Stimulated activated CD4-positive, alpha-beta T cell treated with anti-CD3 and anti-CD28 coated beads, Interleukin-2, amount 100 ng/mL, for 4 hours (primary cell): ENCODE measurements around the gene SDK1.

Experiments
- DNase-seq: peaks from one replicate; pipeline ENCODE4 v3.0.0-alpha.2; 2020; ENCODE audit warnings: low read depth

Gene SDK1

GRCh38 chr7:3787717-3788264 is 486.7 kb downstream of the SDK1 start:
- DNase-seq: no peak

GRCh38 chr7:3790803-3791202 is 489.8 kb downstream of the SDK1 start:
- no peak for DNase-seq

GRCh38 chr7:3791327-3791726 is 490.3 kb downstream of the SDK1 start:
- no peak for DNase-seq

- no peak for DNase-seq
These were observed 494.1 kb downstream of the SDK1 start for GRCh38 chr7:3795141-3795540.

- no peak for DNase-seq
These were observed 494.7 kb downstream of the SDK1 start for GRCh38 chr7:3795781-3796180.

GRCh38 chr7:3805151-3805550 is 504.1 kb downstream of the SDK1 start:
- no peak for DNase-seq

GRCh38 chr7:3806516-3806915 is 505.5 kb downstream of the SDK1 start:
- DNase-seq: no peak

GRCh38 chr7:3807824-3808223 is 506.8 kb downstream of the SDK1 start:
- no peak for DNase-seq

- no peak for DNase-seq
These were observed 520.4 kb downstream of the SDK1 start for GRCh38 chr7:3821488-3821887.

GRCh38 chr7:3825491-3825890 is 524.4 kb downstream of the SDK1 start:
- DNase-seq: no peak

GRCh38 chr7:3832199-3832598 is 531.1 kb downstream of the SDK1 start:
- no peak for DNase-seq

- no peak for DNase-seq
These were observed 534.1 kb downstream of the SDK1 start for GRCh38 chr7:3835109-3835508.

- no peak for DNase-seq
These were observed 535.8 kb downstream of the SDK1 start for GRCh38 chr7:3836855-3837254.

- DNase-seq: no peak
These were observed 543.6 kb downstream of the SDK1 start for GRCh38 chr7:3844540-3845151.

GRCh38 chr7:3846738-3847137 is 545.7 kb downstream of the SDK1 start:
- no peak for DNase-seq

- DNase-seq: no peak
These were observed 546.3 kb downstream of the SDK1 start for GRCh38 chr7:3847336-3847735.

GRCh38 chr7:3859431-3859830 is 558.4 kb downstream of the SDK1 start:
- no peak for DNase-seq

GRCh38 chr7:3860932-3861331 is 559.9 kb downstream of the SDK1 start:
- DNase-seq: no peak

- no peak for DNase-seq
These were observed 560.3 kb downstream of the SDK1 start for GRCh38 chr7:3861386-3861785.

GRCh38 chr7:3861941-3862340 is 560.9 kb downstream of the SDK1 start:
- DNase-seq: no peak

GRCh38 chr7:3862774-3863173 is 561.7 kb downstream of the SDK1 start:
- no peak for DNase-seq

GRCh38 chr7:3866277-3866676 is 565.2 kb downstream of the SDK1 start:
- no peak for DNase-seq

- DNase-seq: no peak
These were observed 566.8 kb downstream of the SDK1 start for GRCh38 chr7:3867863-3868262.

- no peak for DNase-seq
These were observed 578.5 kb downstream of the SDK1 start for GRCh38 chr7:3879355-3880075.
